ENCODE data around the gene TXNL4A. TPM values are rescaled to one million over a fixed set of nuclear protein-coding genes. Genes with fewer than 3 reads are reported as not detected.

The TXNL4A gene
- total RNA-seq, 4 donors from 2014 or later, result 18.0 to 47.6 (median 33.6) TPM

DNA sequence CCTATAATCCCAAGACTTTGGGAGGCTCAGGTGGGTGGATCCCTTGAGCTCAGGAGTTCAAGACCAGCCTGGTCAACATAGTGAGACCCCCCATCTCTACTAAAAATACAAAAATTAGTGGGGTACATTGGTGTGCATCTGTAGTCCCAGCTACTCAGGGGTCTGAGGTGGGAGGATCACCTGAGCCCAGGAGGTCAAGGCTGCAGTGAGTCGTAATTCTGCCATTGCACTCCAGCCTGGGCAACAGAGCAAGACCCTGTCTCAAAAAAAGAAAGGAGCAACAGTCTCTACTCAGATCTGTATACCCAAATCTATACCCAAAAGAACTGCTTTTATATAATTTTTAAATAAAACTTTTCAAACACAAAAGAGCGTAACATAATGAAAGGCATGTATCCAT lies 29.4 kb downstream of the TXNL4A start:
- TF ChIP-seq, protein P1, sequence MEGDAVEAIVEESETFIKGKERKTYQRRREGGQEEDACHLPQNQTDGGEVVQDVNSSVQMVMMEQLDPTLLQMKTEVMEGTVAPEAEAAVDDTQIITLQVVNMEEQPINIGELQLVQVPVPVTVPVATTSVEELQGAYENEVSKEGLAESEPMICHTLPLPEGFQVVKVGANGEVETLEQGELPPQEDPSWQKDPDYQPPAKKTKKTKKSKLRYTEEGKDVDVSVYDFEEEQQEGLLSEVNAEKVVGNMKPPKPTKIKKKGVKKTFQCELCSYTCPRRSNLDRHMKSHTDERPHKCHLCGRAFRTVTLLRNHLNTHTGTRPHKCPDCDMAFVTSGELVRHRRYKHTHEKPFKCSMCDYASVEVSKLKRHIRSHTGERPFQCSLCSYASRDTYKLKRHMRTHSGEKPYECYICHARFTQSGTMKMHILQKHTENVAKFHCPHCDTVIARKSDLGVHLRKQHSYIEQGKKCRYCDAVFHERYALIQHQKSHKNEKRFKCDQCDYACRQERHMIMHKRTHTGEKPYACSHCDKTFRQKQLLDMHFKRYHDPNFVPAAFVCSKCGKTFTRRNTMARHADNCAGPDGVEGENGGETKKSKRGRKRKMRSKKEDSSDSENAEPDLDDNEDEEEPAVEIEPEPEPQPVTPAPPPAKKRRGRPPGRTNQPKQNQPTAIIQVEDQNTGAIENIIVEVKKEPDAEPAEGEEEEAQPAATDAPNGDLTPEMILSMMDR (IDR thresholded peaks at IDR 0.05), result no peak
- no peak for ATAC-seq (ENCODE audit: low FRiP score)
- no peak for DNase-seq (ENCODE audit: low spot score)

DNA sequence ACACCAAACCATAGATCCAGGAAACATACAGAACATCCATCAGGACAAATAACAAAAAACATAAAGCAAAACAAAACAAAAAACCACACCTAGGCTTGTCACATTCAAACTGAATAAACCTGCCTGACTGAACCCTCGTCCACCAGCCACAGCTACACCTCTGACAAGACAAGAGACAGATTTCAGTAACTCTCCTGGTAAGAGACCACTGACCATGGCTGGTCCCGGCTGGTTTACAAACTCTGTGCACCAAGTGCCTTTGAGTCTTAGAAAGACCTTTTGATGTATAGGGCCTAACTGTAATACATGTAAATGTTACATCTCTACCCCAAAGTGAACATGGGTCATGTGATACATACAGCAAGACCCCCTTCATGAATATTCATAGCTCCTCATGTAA lies 32.1 kb downstream of the TXNL4A start:
- no peak for DNase-seq (ENCODE audit: low spot score)
- TF ChIP-seq, protein P1 (IDR thresholded peaks at IDR 0.05), result no peak

DNA sequence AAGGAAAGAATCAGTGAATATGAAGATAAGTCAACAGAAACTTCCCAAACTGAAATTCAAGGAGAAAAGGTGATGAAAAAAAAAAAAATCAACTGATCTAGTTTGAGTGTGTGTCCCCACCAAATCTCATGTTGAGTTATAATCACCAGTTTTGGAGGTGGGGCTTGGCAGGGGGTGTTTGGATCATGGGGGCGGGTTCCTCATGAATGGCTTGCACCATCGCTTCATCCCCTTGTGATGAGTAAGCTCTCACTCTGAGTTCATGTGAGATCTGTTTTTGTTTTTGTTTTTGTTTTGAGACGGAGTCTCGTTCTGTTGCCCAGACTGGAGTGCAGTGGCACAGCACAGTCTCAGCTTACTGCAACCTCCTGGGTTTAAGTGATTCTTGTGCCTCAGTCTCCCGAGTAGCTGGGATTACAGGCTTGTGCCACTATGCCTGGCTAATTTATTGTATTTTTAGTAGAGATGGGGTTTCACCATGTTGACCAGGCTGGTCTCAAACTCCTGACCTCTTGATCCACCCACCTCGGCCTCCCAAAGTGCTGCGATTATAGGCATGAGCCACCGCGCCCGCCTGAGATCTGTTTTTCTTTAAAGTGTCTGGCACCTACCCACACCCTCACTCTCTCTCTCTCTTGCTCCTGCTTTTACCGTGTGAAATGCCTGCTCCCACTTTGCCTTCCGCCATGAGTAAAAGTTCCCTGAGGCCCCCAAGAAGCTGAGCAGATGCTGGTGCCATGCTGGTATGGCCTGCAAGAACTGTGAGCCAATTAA lies 32.9 kb downstream of the TXNL4A start:
- DNase-seq (ENCODE audit: low spot score) (peak; percentile 10), ATAC-seq (ENCODE audit: low FRiP score) (no peak)
- TF ChIP-seq, protein P1 (IDR thresholded peaks at IDR 0.05), result no peak

More for the DNA sequence above, 32.1 kb downstream of the TXNL4A start:
- no peak for ATAC-seq (ENCODE audit: low FRiP score)

DNA sequence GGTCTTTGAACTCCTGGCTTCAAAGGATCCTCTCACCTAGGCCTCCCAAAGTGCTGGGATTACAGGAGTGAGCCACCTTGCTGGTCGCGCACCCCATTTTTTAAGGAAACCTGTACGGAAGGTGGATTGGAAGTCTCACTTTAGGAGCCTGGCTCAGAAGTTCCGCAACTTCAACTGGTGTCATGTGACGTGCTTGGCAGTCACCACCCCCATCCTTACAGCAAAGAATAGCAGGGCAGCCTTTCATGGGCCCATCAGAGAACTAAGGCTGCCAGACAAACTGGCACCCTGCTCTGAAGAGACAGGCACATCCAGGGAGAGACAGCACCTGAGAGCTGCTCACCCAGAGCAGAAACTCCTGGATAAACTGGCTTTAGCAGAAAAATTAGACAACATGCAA lies 33.6 kb downstream of the TXNL4A start:
- DNase-seq (ENCODE audit: low spot score) (peak; percentile 7), ATAC-seq (ENCODE audit: low FRiP score) (no peak)
- TF ChIP-seq, protein P1 (IDR thresholded peaks at IDR 0.05), result no peak

DNA sequence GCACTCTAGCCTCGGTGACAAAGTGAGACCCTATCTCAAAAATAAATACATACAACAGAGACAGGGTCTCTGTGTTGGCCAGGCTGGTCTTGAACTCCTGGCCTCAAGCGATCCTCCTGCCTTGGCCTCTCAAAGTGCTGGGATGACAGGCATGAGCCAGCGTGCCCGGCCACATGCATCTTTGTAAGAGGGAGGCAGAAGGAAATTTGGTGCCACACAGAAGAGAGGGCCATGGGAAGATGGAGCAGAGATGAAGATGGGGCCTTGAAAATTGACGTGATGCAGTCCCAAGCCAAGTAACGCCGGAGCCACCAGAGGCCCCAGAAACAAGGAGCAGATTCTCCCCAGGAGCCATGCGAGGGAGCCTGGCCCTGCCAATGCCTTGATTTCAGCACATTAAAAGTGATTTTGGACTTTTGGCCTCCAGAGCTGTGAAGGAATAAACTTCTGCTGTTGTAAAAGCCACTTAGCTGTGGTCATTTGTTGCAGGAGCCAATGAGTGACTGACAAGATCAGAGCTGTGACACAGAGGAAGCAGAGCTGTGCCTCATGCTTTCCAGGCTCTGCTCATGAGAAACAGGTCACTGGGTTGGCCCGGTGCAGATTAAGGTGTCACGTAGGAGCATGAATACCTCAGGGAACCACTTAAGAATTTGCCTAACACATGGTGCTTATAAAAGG lies 34.3 kb downstream of the TXNL4A start:
- ATAC-seq (ENCODE audit: low FRiP score) (no peak), DNase-seq (ENCODE audit: low spot score) (peak; percentile 5)
- TF ChIP-seq, protein P1 (IDR thresholded peaks at IDR 0.05), result no peak

DNA sequence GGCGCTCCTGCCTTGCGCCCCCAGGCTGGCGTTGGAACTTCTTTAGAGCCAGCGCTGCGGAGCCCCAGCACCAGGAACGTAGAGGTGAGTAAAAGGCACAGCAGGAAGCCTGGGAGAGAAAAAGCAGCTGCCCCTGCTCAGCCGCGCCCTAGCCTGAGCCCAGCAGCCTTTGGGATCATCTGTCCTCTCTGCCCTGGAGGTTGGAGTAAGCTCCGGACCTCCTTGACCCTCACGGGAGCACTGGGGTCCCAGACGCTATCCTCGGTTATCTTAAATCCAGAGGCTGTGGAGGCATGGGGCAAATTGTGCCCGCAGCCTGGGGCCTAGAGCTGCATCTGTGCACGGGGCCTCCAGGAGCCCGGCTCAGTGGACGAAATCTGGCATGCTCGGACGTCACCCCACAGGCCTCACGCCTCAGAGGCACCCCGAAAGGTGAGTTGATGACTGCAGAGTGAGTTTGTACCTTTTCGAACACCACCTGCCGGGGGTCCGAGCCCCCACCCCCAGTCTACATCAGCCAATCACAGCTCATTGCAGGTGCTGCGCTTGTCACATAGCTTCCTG lies 35.3 kb downstream of the TXNL4A start:
- ATAC-seq (ENCODE audit: low FRiP score) (no peak), DNase-seq (ENCODE audit: low spot score) (peak; percentile 16)
- TF ChIP-seq, protein P1 (IDR thresholded peaks at IDR 0.05), result no peak
